K562 (cell line): ENCODE measurements around the gene RAMP2. TPM values are rescaled to one million over a fixed set of nuclear protein-coding genes. Genes with fewer than 3 reads are reported as not detected.

ENCODE experiments used
- ATAC-seq: fragments of 200-7000 bp; cut with Tn5 transposase; 3 replicates; pipeline ENCODE4 v1.9.1; 2020; ENCODE audit warnings: moderate library complexity
- BruUV-seq: library from RNA; stranded (reverse); fragments of 400-500 nt; replicated peaks from 2 replicates; lab custom pipeline; 2021; lab: Mats Ljungman, UMichigan
- CTCF ChIA-PET: fragments of 300-600 bp; formaldehyde crosslinking; extraction: SDS; loops from one replicate; lab custom pipeline; 2021; ENCODE audit warnings: low intra/inter-chr PET ratio; lab: Yijun Ruan, JAX
- POLR2A ChIA-PET: fragments of 300-600, 350-650 bp; sonication (Branson Sonifier 250); formaldehyde crosslinking; extraction: SDS; loops from one replicate; lab custom pipeline; 2021; ENCODE audit warnings: antibody characterized with exemption, inconsistent platforms; lab: Yijun Ruan, JAX
- DNase-seq, 4 experiments: peaks; one replicate each; pipeline versions ENCODE4 v3.0.0 to v3.0.0-alpha.2; 2011 to 2018; ENCODE audit warnings: low spot score in 3 of 4, mixed read lengths in 3 of 4; ENCODE audit errors: extremely low read depth in 1 of 4
- FAIRE-seq: peaks from 2 replicates; lab custom pipeline; 2011; peaks lifted over from hg19 to GRCh38; lab: Jason Lieb, UNC
- H2AFZ ChIP-seq: 2 replicates; pipeline ENCODE4 v1.6.0; 2011; ENCODE audit warnings: low read depth, low read length, control low read depth, inconsistent platforms
- H3K27ac ChIP-seq: fragments of 200-600 bp; 3 replicates; pipeline ENCODE4 v1.8.0; 2011; ENCODE audit warnings: low read depth, mild to moderate bottlenecking, control low read depth, inconsistent platforms, low read length, moderate library complexity, mixed read lengths; ENCODE audit errors: extremely low read depth
- H3K27me3 ChIP-seq, 2 experiments: fragments of 300-600 bp in 1 of 2; 2 replicates in 1 of 2; 3 replicates in 1 of 2; pipeline versions ENCODE4 v1.6.0 to v1.8.0; 2011; ENCODE audit warnings: inconsistent platforms in 2 of 2, low read length in 2 of 2, mild to moderate bottlenecking in 1 of 2, mixed read lengths in 1 of 2, moderate library complexity in 1 of 2; ENCODE audit not compliant: control insufficient read depth in 2 of 2, insufficient read depth in 2 of 2
- H3K36me3 ChIP-seq: fragments of 300-600 bp; 3 replicates; pipeline ENCODE4 v1.8.0; 2011; ENCODE audit warnings: mild to moderate bottlenecking, low read length, inconsistent platforms; ENCODE audit not compliant: control insufficient read depth, insufficient read depth
- H3K4me1 ChIP-seq, 2 experiments: fragments of 200-600 bp in 1 of 2; replicated peaks in 1 of 2; 2 replicates in 1 of 2; 3 replicates in 1 of 2; pipeline versions ENCODE4 v1.5.1 to v1.8.0; 2011; ENCODE audit warnings: inconsistent platforms in 2 of 2, low read length in 2 of 2, mild to moderate bottlenecking in 1 of 2, mixed read lengths in 1 of 2, moderate library complexity in 1 of 2; ENCODE audit not compliant: control insufficient read depth in 2 of 2, insufficient read depth in 2 of 2
- H3K4me2 ChIP-seq: 2 replicates; pipeline ENCODE4 v1.6.1; 2011; ENCODE audit warnings: low read length, control low read depth, inconsistent platforms, mixed read lengths; ENCODE audit not compliant: insufficient read depth
- H3K4me3 ChIP-seq: fragments of 200-600 bp; sonication (generic), shearing (Covaris generic); 2 replicates; pipeline ENCODE4 v1.5.1; 2016; ENCODE audit warnings: control low read depth, inconsistent platforms
- H3K79me2 ChIP-seq: fragments of 200-600 bp; 3 replicates; pipeline ENCODE4 v1.8.0; 2011; ENCODE audit warnings: low read length, inconsistent platforms; ENCODE audit not compliant: control insufficient read depth, insufficient read depth
- H3K9ac ChIP-seq, 2 experiments: 2 replicates each; pipeline versions ENCODE4 v1.6.0 to v1.6.1; 2011; ENCODE audit warnings: low read depth in 2 of 2, low read length in 2 of 2, control low read depth in 1 of 2, inconsistent platforms in 1 of 2, mild to moderate bottlenecking in 1 of 2, mixed read lengths in 1 of 2; ENCODE audit not compliant: insufficient read depth in 1 of 2
- H3K9me1 ChIP-seq: one replicate; pipeline ENCODE4 v1.6.0; 2011; ENCODE audit warnings: inconsistent platforms, mild to moderate bottlenecking, low read length, moderate library complexity; ENCODE audit not compliant: control insufficient read depth, insufficient read depth
- H3K9me3 ChIP-seq: replicated peaks from 2 replicates; pipeline ENCODE4 v1.5.1; 2011; ENCODE audit warnings: low read depth, low read length, inconsistent platforms; ENCODE audit not compliant: control insufficient read depth, insufficient read depth
- H4K20me1 ChIP-seq: replicated peaks from 2 replicates; pipeline ENCODE4 v1.6.1; 2011; ENCODE audit warnings: low read length, inconsistent platforms, mixed read lengths; ENCODE audit not compliant: control insufficient read depth, insufficient read depth
- KDM1A ChIP-seq, 2 experiments: fragments of 450-650 bp; IDR thresholded peaks; 2 replicates each; pipeline ENCODE4 v1.6.1; 2016; ENCODE audit warnings: mild to moderate bottlenecking in 2 of 2
- NFE2L1 ChIP-seq: fragments of 450-650 bp; IDR thresholded peaks from 2 replicates; pipeline ENCODE4 v1.6.1; 2016; ENCODE audit warnings: missing genetic modification characterization, low read depth, mild to moderate bottlenecking, missing compliant biosample characterization, moderate library complexity, borderline replicate concordance
- POLR2A ChIP-seq: fragments of 450-650 bp; conservative IDR thresholded peaks from 2 replicates; pipeline ENCODE4 v1.6.1; 2016
- SMARCA4 ChIP-seq: fragments of 450-650 bp; IDR thresholded peaks from 2 replicates; pipeline ENCODE4 v1.6.1; 2016
- TRIM25 ChIP-seq: fragments of 450-650 bp; IDR thresholded peaks from 2 replicates; pipeline ENCODE4 v1.7.0; 2016; ENCODE audit warnings: borderline replicate concordance
- YBX1 ChIP-seq: fragments of 450-650 bp; IDR thresholded peaks from 2 replicates; pipeline ENCODE4 v1.7.1; 2016; ENCODE audit warnings: mild to moderate bottlenecking
- WGBS: fragments of 100-300 bp; shearing (Covaris generic); methylation state at CpG from one replicate; pipeline ENCODE4 v1.1.6; 2016; ENCODE audit warnings: low coverage, mixed read lengths; ENCODE audit not compliant: insufficient coverage; ENCODE audit errors: missing lambda C conversion rate; 5-methylcytosine and 5-hydroxymethylcytosine counted together
- in situ Hi-C: fragments of 300-500 bp; cut with MboI; formaldehyde crosslinking; loops from 4 replicates; pipeline ENCODE4 v1.15.0; 2018; ENCODE audit warnings: inconsistent platforms, mixed read lengths
- intact Hi-C: fragments of 100-400 bp; cut with micrococcal nuclease; formaldehyde crosslinking; loops from 2 replicates; pipeline ENCODE4 v1.14.2; 2022
- polyA plus RNA-seq, 8 experiments: library from polyadenylated mRNA; depleted of rRNA in 4 of 8; stranded (reverse) in 5 of 8; unstranded in 3 of 8; fragments of >200 nt; fragmentation: Nextera tagmentation in 2 of 8; fragmentation: Illumina TruSeq in 1 of 8; extraction: Ambion mirVana in 2 of 8; extraction: Trizol in 1 of 8; gene quantifications; 2 replicates each; pipeline versions ENCODE4 v1.2.1 to v1.2.3, GENCODE V29; 2011 to 2014; ENCODE audit warnings: inconsistent platforms in 1 of 8, missing spikeins in 1 of 8
- total RNA-seq, 7 experiments: library from RNA; depleted of rRNA in 6 of 7; stranded (reverse); fragments of >200 nt in 6 of 7; fragmentation: Illumina TruSeq in 2 of 7; extraction: Trizol in 2 of 7; gene quantifications; 2 replicates each; pipeline versions ENCODE4 v1.2.1 to v1.2.3, GENCODE V29; 2011 to 2021; ENCODE audit warnings: low replicate concordance in 1 of 7

Gene RAMP2
- total and polyA plus RNA-seq, 9 of the 15 experiments (the other 6 are each of a cell fraction or from before 2014, with no cell fraction given) = not detected

- H3K9ac ChIP-seq = peak overlapping the region in 1 of 2 experiments; percentile 53; a peak in 1 of 4 replicates
Measured at GRCh38 chr17:42795061-42795460, 34.0 kb downstream of the RAMP2 start.

More at GRCh38 chr17:42795061-42795460, 34.0 kb downstream of the RAMP2 start:
- DNase-seq (no peak), ATAC-seq (no peak), FAIRE-seq (no peak)
- no peak overlapping the region for H2AFZ ChIP-seq
- H3K4me3 ChIP-seq = no peak overlapping the region
- peaks cover 14 to 36% of the 10 kb centered on the region in 2 experiments for H3K4me1 ChIP-seq
- in situ Hi-C loops = no loop called here
- intact Hi-C loops = no loop called here
- no peaks in the 10 kb centered on the region for H3K27me3 ChIP-seq
- H4K20me1 ChIP-seq = no peaks in the 10 kb centered on the region
- H3K9me3 ChIP-seq = no peaks in the 10 kb centered on the region
- peaks cover 17% of the 10 kb centered on the region for H3K79me2 ChIP-seq
- 52% methylated on average over 4 of the region's 4 CpGs for WGBS
- TF ChIP-seq TRIM25 = no peak
- no peak for TF ChIP-seq YBX1
- TF ChIP-seq POLR2A = peak; percentile 5; the same call in 1 of the 2 replicates
- TF ChIP-seq KDM1A (IDR thresholded peaks at IDR 0.05) = no peak
- TF ChIP-seq NFE2L1 (tag) = no peak
- no peak for TF ChIP-seq SMARCA4
- peaks cover 41% of the 10 kb centered on the region for H3K36me3 ChIP-seq
- H3K4me2 ChIP-seq = no peak overlapping the region
- H3K27ac ChIP-seq = no peak overlapping the region
- POLR2A ChIA-PET = interaction anchor here (0.9 to 6.4 kb wide), 4 partner anchors 8 to 225 kb away, joined by 3 to 47 read pairs (median 8); partner anchors contain the start of gene WNK4
- CTCF ChIA-PET = no interaction called here
- BruUV-seq = no TSS peak
- no peaks in the 10 kb centered on the region for H3K9me1 ChIP-seq
